GM12872 (cell line): Measurements from ENCODE around the gene KDM2B.

Experiments
- CTCF ChIP-seq: IDR thresholded peaks from 3 replicates; pipeline ENCODE4 v1.5.1; 2011; ENCODE audit warnings: low read depth, mild to moderate bottlenecking, low read length, moderate library complexity; ENCODE audit not compliant: insufficient read depth

Gene KDM2B

GRCh38 chr12:121452985-121453360 lies 127.8 kb downstream of the KDM2B start:
- TF ChIP-seq CTCF: no peak

- TF ChIP-seq CTCF: no peak
Observed at GRCh38 chr12:121452340-121452984, 128.4 kb downstream of the KDM2B start.

- no peak for TF ChIP-seq CTCF
Observed at GRCh38 chr12:121451961-121452339, 128.9 kb downstream of the KDM2B start.

GRCh38 chr12:121448771-121449315 lies 132.0 kb downstream of the KDM2B start:
- TF ChIP-seq CTCF: no peak

GRCh38 chr12:121446750-121447149 lies 134.1 kb downstream of the KDM2B start:
- no peak for TF ChIP-seq CTCF

GRCh38 chr12:121444842-121445202 lies 136.0 kb downstream of the KDM2B start:
- no peak for TF ChIP-seq CTCF

GRCh38 chr12:121443911-121444841 lies 136.6 kb downstream of the KDM2B start:
- no peak for TF ChIP-seq CTCF
